ENCODE results near the gene ZNF182. TPM values are rescaled to one million over a fixed set of nuclear protein-coding genes. Genes with fewer than 3 reads are reported as not detected.
"Not testable (repeated sequence)": the region's sequence is repeated elsewhere in the genome, so short reads cannot be mapped to it uniquely, and the experiment has no call there.

The ZNF182 gene
- total RNA-seq, 1 experiment from 2014 or later: 6.5 TPM

GRCh38 chrX:48006688-48007087 lies 2.9 kb upstream of the ZNF182 start, which contains the start of gene SPACA5:
Gene SPACA5, plus strand, starts transcription at chrX:48006988. Its CDS starts 815 bp downstream, at chrX:48007803.
- in situ Hi-C loops (cut with HindIII; ENCODE audit: low pct_unique_long_range_greater_than_20kb, low sequenced_read_pairs); DNase-seq (ENCODE audit: low read depth): not testable (repeated sequence)

GRCh38 chrX:48003367-48003757 lies 427 bp downstream of the ZNF182 start:
- in situ Hi-C loops (cut with HindIII; ENCODE audit: low pct_unique_long_range_greater_than_20kb, low sequenced_read_pairs): no loop called here

DNA sequence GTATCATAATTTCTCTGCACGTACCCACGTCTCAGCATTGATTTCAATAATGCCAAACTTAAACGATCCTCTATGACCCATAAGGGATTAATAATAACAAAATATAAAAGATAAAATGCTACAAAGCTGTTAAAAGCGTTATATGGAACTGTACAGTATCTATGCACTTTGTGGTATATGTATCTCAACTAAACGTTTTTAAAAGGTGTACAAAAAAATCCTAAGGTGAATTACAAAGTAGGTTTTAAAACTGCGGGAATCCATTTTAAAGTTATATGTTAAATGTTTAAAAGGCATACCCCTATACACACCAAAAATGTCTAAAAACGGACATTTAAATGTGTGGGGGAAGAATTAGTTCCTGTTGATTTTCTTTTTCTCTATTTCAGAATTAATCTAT lies 860 bp downstream of the ZNF182 start:
- in situ Hi-C loops (cut with HindIII; ENCODE audit: low pct_unique_long_range_greater_than_20kb, low sequenced_read_pairs): no loop called here
- DNase-seq (ENCODE audit: low read depth): no peak

More at GRCh38 chrX:48003367-48003757, 427 bp downstream of the ZNF182 start:
- DNase-seq (ENCODE audit: low read depth): no peak

GRCh38 chrX:48002319-48002718 lies 1.5 kb downstream of the ZNF182 start:
- in situ Hi-C loops (cut with HindIII; ENCODE audit: low pct_unique_long_range_greater_than_20kb, low sequenced_read_pairs): no loop called here
- no peak for DNase-seq (ENCODE audit: low read depth)

GRCh38 chrX:48001260-48001659 lies 2.5 kb downstream of the ZNF182 start:
- no peak for DNase-seq (ENCODE audit: low read depth)
- in situ Hi-C loops (cut with HindIII; ENCODE audit: low pct_unique_long_range_greater_than_20kb, low sequenced_read_pairs): no loop called here

DNA sequence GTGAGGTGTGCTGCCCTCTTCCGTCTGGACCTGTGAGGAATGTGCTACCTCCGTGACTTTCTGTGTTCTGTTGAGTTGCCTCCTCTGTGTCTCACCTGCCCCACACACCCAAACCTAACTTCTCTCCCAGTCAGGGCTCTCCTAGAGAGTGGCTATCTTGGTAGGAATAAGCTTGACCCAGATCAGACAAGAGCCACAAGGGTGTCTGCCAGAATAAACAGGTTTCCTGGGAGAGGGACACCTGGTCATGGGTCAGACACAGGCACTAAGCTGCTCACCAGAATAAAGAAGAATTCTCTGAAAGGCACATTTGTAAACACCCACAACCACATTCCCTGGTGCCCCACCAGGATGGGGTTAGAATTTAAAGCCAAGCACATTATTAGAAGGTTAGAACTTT lies 11.1 kb downstream of the ZNF182 start:
- in situ Hi-C loops (cut with HindIII; ENCODE audit: low pct_unique_long_range_greater_than_20kb, low sequenced_read_pairs): no loop called here
- no peak for DNase-seq (ENCODE audit: low read depth)

DNA sequence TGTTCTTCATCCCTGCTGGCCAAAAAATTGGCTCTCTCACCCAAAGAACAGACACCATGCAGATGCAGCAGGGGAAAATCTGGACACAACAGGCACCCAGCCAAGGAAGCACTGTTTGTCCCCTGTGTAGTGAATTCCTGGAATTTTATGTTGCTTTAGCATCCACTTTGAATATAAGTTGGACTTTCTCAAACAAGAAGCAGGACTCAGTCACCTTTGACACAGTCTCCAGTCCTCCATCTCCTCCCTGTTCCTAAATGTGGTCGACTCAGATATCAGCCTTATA lies 11.8 kb downstream of the ZNF182 start:
- in situ Hi-C loops (cut with HindIII; ENCODE audit: low pct_unique_long_range_greater_than_20kb, low sequenced_read_pairs): no loop called here
- DNase-seq (ENCODE audit: low read depth): no peak

- in situ Hi-C loops (cut with HindIII; ENCODE audit: low pct_unique_long_range_greater_than_20kb, low sequenced_read_pairs): no loop called here
- DNase-seq (ENCODE audit: low read depth): peak; percentile 13
Observed at GRCh38 chrX:47991263-47992094, 12.3 kb downstream of the ZNF182 start.

DNA sequence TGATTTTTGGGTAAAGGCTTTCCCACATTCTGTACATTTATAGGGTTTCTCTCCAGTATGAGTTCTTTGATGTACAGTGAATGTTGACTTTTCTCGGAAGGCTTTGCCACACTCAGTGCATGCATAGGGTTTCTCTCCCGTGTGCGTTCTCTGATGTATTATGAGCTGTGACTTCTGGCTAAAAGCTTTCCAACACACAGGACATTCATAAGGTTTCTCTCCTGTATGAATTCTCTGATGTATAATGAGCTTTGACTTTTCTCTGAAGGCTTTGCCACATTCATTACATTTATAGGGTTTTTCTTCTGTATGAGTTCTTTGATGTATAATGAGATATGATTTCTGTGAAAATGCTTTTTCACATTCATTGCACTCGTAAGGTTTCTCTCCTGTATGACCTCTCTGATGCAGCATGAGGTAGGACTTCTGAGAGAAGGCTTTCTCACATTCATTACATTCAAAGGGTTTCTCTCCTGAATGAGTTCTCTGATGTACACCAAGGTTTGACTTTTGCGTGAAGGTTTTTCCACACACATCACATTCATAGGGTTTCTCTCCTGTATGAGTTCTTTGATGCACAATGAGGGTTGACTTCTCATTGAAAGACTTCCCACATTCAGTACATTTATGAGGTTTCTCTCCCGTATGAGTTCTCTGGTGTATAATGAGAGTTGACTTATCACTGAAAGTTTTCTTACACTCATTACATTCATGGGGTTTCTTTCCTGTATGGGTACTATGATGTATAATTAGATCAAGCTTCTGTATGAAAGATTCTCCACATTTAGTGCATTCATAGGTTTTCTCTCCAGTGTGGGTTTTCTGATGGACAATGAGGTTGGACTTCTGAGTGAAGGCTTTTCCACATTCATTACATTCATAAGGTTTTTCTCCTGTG lies 27.3 kb downstream of the ZNF182 start:
- in situ Hi-C loops (cut with HindIII; ENCODE audit: low pct_unique_long_range_greater_than_20kb, low sequenced_read_pairs): no loop called here
- DNase-seq (ENCODE audit: low read depth): no peak

- in situ Hi-C loops (cut with HindIII; ENCODE audit: low pct_unique_long_range_greater_than_20kb, low sequenced_read_pairs): no loop called here
Observed at GRCh38 chrX:47973235-47973634, 30.6 kb downstream of the ZNF182 start.

GRCh38 chrX:47965526-47965925 lies 38.3 kb downstream of the ZNF182 start:
- in situ Hi-C loops (cut with HindIII; ENCODE audit: low pct_unique_long_range_greater_than_20kb, low sequenced_read_pairs): not testable (repeated sequence)

More at GRCh38 chrX:47973235-47973634, 30.6 kb downstream of the ZNF182 start:
- no peak for DNase-seq (ENCODE audit: low read depth)

DNA sequence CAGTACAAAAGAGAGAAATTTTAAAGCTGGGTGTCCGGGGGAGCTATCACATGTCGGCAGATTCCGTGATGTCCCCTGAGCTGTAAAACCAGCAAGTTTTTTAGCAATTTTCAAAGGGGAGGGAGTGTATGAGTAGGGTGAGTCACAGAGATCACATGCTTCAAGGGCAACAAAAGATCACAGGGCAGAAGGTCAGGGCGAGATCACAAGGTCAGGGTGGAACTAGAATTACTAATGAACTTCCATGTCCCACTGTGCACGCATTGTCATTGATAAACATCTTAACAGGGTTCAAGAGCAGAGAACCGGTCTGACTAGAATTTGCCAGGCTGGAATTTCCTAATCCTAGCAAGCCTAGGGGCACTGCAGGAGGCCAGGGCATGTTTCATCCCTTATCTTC lies 42.0 kb downstream of the ZNF182 start:
- in situ Hi-C loops (cut with HindIII; ENCODE audit: low pct_unique_long_range_greater_than_20kb, low sequenced_read_pairs); DNase-seq (ENCODE audit: low read depth): not testable (repeated sequence)

More at GRCh38 chrX:47965526-47965925, 38.3 kb downstream of the ZNF182 start:
- DNase-seq (ENCODE audit: low read depth): not testable (repeated sequence)

DNA sequence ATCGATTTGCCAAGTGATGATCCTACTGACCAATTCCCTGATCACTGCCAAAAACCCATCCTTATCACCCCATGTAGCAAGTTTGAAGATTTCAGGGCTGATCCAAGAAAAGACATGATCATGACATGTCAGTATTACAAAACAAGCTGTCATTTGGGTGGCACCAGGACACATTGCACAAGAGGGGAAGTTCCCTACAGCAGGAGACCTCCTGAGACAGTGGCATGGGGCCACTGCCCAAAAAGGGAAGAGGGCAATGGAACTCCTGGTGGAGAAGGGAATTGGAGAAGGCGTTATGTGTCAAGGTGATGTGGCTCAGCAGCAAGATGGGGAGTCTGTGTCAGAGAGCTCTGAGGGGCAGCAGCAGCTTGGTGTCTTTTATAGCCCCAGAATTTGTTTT lies 43.4 kb downstream of the ZNF182 start:
- no peak for DNase-seq (ENCODE audit: low read depth)
- in situ Hi-C loops (cut with HindIII; ENCODE audit: low pct_unique_long_range_greater_than_20kb, low sequenced_read_pairs): no loop called here

DNA sequence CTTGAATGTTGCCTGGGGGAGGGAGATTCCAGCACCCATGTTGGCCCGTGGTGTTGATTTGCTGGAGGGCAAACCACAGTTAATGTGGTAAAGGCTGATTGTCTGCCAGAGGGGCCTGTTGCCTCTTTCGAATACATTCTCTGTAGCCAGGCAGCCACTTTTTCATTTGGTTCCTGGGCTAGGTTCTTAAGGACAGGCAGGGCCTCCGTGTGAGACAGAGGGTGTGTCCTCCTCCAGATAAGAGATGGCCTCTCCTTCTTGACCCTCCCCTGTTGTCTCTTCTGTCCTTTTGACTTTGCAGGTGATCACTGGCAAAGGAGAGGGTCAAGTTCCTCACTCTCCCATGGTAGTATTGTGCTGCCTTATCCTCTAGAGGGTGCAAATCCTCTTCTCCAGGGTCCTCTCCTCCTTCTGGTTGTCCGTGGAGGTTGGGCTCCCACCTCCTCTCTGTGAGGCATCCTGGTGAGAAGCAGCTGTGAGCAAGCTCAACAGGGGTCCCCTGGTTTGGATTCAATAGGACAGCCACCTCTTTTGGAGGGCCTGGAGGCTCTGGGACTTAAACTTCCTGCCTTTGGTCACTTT lies 44.9 kb downstream of the ZNF182 start:
- no peak for DNase-seq (ENCODE audit: low read depth)
- in situ Hi-C loops (cut with HindIII; ENCODE audit: low pct_unique_long_range_greater_than_20kb, low sequenced_read_pairs): no loop called here

- DNase-seq (ENCODE audit: low read depth); in situ Hi-C loops (cut with HindIII; ENCODE audit: low pct_unique_long_range_greater_than_20kb, low sequenced_read_pairs): not testable (repeated sequence)
Observed at GRCh38 chrX:47958206-47958605, 45.6 kb downstream of the ZNF182 start.

GRCh38 chrX:47956016-47956415 lies 47.8 kb downstream of the ZNF182 start:
- DNase-seq (ENCODE audit: low read depth): no peak
- in situ Hi-C loops (cut with HindIII; ENCODE audit: low pct_unique_long_range_greater_than_20kb, low sequenced_read_pairs): no loop called here

GRCh38 chrX:47955295-47955694 lies 48.5 kb downstream of the ZNF182 start:
- in situ Hi-C loops (cut with HindIII; ENCODE audit: low pct_unique_long_range_greater_than_20kb, low sequenced_read_pairs); DNase-seq (ENCODE audit: low read depth): not testable (repeated sequence)

DNA sequence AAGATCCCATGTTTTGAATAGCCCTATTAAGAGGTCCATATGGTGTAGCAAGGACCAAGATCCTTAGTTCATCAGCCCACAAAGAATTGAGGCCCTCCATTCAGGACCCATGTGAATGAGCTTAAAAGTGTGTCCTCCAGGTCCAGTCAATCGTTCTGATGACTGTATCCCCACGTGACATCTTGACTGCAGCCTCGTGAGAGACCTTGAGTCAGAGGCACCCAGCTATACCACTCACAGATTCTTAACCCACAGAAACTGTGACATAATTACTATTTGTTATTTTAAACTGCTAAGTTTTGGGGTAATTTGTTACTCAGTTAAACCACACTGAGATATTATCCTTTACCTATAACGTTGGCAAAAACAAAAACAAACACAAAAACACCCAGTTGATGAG lies 62.4 kb downstream of the ZNF182 start:
- DNase-seq (ENCODE audit: low read depth): peak; percentile 30
- in situ Hi-C loops (cut with HindIII; ENCODE audit: low pct_unique_long_range_greater_than_20kb, low sequenced_read_pairs): no loop called here

- no peak for DNase-seq (ENCODE audit: low read depth)
- in situ Hi-C loops (cut with HindIII; ENCODE audit: low pct_unique_long_range_greater_than_20kb, low sequenced_read_pairs): no loop called here
Observed at GRCh38 chrX:47940448-47940847, 63.3 kb downstream of the ZNF182 start.
